HG03175 (cell line): Measurements from ENCODE around the gene ZNF506.
"Not testable (repeated sequence)": the region's sequence is repeated elsewhere in the genome, so short reads cannot be mapped to it uniquely, and the experiment has no call there.

Experiments
- ATAC-seq: cut with Tn5 transposase; IDR thresholded peaks from one replicate; pipeline ENCODE4 v1.9.1; 2021; ENCODE audit warnings: mild to moderate bottlenecking, moderate library complexity; ENCODE audit not compliant: unreplicated experiment

The ZNF506 gene

GRCh38 chr19:19745496-19746285 is 75.9 kb downstream of the ZNF506 start:
- no peak for ATAC-seq

- ATAC-seq, result no peak
Measured at GRCh38 chr19:19744641-19745040, 76.9 kb downstream of the ZNF506 start.

- ATAC-seq, result not testable (repeated sequence)
Measured at GRCh38 chr19:19743921-19744320, 77.6 kb downstream of the ZNF506 start.

GRCh38 chr19:19743176-19743575 is 78.4 kb downstream of the ZNF506 start:
- ATAC-seq, result no peak

GRCh38 chr19:19742773-19743172 is 78.8 kb downstream of the ZNF506 start:
- no peak for ATAC-seq
